CD4-positive, alpha-beta T cell (primary cell): ENCODE data around the gene PTPRT. TPM values are rescaled to one million over a fixed set of nuclear protein-coding genes. Genes with fewer than 3 reads are reported as not detected.
"Not testable (repeated sequence)": the region's sequence is repeated elsewhere in the genome, so short reads cannot be mapped to it uniquely, and the experiment has no call there.

ENCODE experiments used
- ATAC-seq: fragments of 200-7000 bp; cut with Tn5 transposase; one replicate; pipeline ENCODE4 v1.10.0; 2022; ENCODE audit warnings: mild to moderate bottlenecking; ENCODE audit not compliant: poor library complexity
- CTCF ChIA-PET: fragments of 350-600 bp; sonication (Branson Sonifier 250); formaldehyde crosslinking; loops from one replicate; lab custom pipeline; 2021; ENCODE audit warnings: antibody characterized with exemption, inconsistent platforms; lab: Charles Lee
- POLR2A ChIA-PET: fragments of 350-600 bp; sonication (Branson Sonifier 250); formaldehyde crosslinking; loops from one replicate; lab custom pipeline; 2021; ENCODE audit warnings: antibody characterized with exemption, inconsistent platforms; lab: Charles Lee
- DNase-seq, 14 experiments: peaks; one replicate each; pipeline ENCODE4 v3.0.0-alpha.2; 2013 to 2020; ENCODE audit warnings: mixed read lengths in 2 of 14
- H3K27ac ChIP-seq, 2 donors: one replicate each; pipeline versions ENCODE4 v1.5.1 to v1.7.0; 2013; ENCODE audit warnings: low read length in 2 of 2, low read depth in 1 of 2, mild to moderate bottlenecking in 1 of 2
- H3K27me3 ChIP-seq, 2 experiments: 1 replicate in 1 of 2; 2 replicates in 1 of 2; pipeline versions ENCODE4 v1.6.1 to v1.7.0; 2013; ENCODE audit warnings: low read length in 2 of 2, control low read depth in 1 of 2, mild to moderate bottlenecking in 1 of 2, moderate library complexity in 1 of 2; ENCODE audit not compliant: insufficient read depth in 2 of 2, control insufficient read depth in 1 of 2
- H3K36me3 ChIP-seq: one replicate; pipeline ENCODE4 v1.6.1; 2013; ENCODE audit warnings: low read length, control low read depth; ENCODE audit not compliant: insufficient read depth
- H3K4me1 ChIP-seq: one replicate; pipeline ENCODE4 v1.6.1; 2013; ENCODE audit warnings: low read length, control low read depth; ENCODE audit not compliant: insufficient read depth
- H3K4me3 ChIP-seq: one replicate; pipeline ENCODE4 v1.5.1; 2013; ENCODE audit warnings: mild to moderate bottlenecking, low read length, moderate library complexity
- H3K9me3 ChIP-seq, 2 experiments: 1 replicate in 1 of 2; 2 replicates in 1 of 2; pipeline versions ENCODE4 v1.6.1 to v1.7.0; 2013; ENCODE audit warnings: low read length in 2 of 2, mild to moderate bottlenecking in 2 of 2, control low read depth in 1 of 2, moderate library complexity in 1 of 2; ENCODE audit not compliant: control insufficient read depth in 1 of 2, insufficient read depth in 1 of 2
- H3K27ac Mint-ChIP-seq: one replicate; pipeline ENCODE4 v1.8.0; 2020; ENCODE audit warnings: mixed read lengths
- H3K27me3 Mint-ChIP-seq: one replicate; pipeline ENCODE4 v1.8.0; 2021; ENCODE audit warnings: mixed read lengths
- H3K36me3 Mint-ChIP-seq: one replicate; pipeline ENCODE4 v1.8.0; 2021; ENCODE audit warnings: low read depth, mixed read lengths
- H3K4me1 Mint-ChIP-seq: one replicate; pipeline ENCODE4 v1.8.0; 2021; ENCODE audit warnings: low read depth, mixed read lengths
- H3K4me3 Mint-ChIP-seq: one replicate; pipeline ENCODE4 v1.8.0; 2020; ENCODE audit warnings: mild to moderate bottlenecking, mixed read lengths
- H3K9me3 Mint-ChIP-seq: one replicate; pipeline ENCODE4 v1.8.0; 2020; ENCODE audit warnings: mixed read lengths
- intact Hi-C, 2 experiments: fragments of 100-400 bp; cut with DNase I in 1 of 2; cut with micrococcal nuclease in 1 of 2; formaldehyde crosslinking; loops; one replicate each; pipeline versions ENCODE4 v1.15.1 to v1.9.0; 2023 to 2025; cut with DNase I, micrococcal nuclease
- total RNA-seq, 174 experiments: library from RNA in 2 of 174; stranded (reverse) in 2 of 174; gene quantifications; one replicate each; pipeline ENCODE4 v1.2.3 and lab custom pipeline; 2021 to 2026
- TF ChIP-seq, protein P1 (sequence below): fragments of 200-600 bp; IDR thresholded peaks from one replicate; pipeline ENCODE4 v1.8.0; 2022; ENCODE audit warnings: antibody characterized with exemption, mild to moderate bottlenecking

PTPRT gene
- total RNA-seq, 2 experiments from 2014 or later, result not detected

DNA sequence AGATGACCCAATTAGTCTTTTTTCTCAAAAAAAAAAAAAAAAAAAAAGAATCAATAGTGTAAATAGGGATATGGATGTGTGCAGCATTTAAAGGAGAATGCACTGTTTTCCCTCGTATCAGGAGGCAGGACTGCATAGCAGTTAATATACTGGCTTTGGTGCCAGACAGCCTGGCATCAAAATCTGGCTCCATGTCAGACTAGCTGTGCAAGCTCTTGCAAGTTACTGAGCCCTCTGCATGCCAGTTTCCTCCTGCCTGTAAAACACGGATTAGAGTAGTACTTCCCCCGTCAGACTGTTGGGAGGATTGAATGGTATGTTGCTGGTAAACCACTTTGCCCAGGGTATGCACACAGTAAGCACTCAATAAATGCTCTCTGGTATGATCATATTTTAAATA, 977.3 kb downstream of the PTPRT start:
- ATAC-seq (no peak), DNase-seq (no peak)
- Histone ChIP-seq H3K4me1 (no peaks in the 10 kb centered on the region), H3K4me3 (no peak overlapping the region), H3K36me3 (no peaks in the 10 kb centered on the region), H3K9me3 (peaks cover 0 to 4% of the 10 kb centered on the region in 2 experiments), H3K27ac (no peak overlapping the region), H3K27me3 (no peaks in the 10 kb centered on the region)
- intact Hi-C loops, result no loop called here
- H3K4me1 Mint-ChIP-seq, result no peaks in the 10 kb centered on the region
- ChIA-PET POLR2A (no interaction called here), CTCF (no interaction called here)
- H3K27ac Mint-ChIP-seq, result no peak overlapping the region
- peaks cover 2% of the 10 kb centered on the region for H3K9me3 Mint-ChIP-seq
- H3K4me3 Mint-ChIP-seq, result no peak overlapping the region
- no peaks in the 10 kb centered on the region for H3K27me3 Mint-ChIP-seq
- no peaks in the 10 kb centered on the region for H3K36me3 Mint-ChIP-seq
- TF ChIP-seq, protein P1, sequence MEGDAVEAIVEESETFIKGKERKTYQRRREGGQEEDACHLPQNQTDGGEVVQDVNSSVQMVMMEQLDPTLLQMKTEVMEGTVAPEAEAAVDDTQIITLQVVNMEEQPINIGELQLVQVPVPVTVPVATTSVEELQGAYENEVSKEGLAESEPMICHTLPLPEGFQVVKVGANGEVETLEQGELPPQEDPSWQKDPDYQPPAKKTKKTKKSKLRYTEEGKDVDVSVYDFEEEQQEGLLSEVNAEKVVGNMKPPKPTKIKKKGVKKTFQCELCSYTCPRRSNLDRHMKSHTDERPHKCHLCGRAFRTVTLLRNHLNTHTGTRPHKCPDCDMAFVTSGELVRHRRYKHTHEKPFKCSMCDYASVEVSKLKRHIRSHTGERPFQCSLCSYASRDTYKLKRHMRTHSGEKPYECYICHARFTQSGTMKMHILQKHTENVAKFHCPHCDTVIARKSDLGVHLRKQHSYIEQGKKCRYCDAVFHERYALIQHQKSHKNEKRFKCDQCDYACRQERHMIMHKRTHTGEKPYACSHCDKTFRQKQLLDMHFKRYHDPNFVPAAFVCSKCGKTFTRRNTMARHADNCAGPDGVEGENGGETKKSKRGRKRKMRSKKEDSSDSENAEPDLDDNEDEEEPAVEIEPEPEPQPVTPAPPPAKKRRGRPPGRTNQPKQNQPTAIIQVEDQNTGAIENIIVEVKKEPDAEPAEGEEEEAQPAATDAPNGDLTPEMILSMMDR, result no peak

DNA sequence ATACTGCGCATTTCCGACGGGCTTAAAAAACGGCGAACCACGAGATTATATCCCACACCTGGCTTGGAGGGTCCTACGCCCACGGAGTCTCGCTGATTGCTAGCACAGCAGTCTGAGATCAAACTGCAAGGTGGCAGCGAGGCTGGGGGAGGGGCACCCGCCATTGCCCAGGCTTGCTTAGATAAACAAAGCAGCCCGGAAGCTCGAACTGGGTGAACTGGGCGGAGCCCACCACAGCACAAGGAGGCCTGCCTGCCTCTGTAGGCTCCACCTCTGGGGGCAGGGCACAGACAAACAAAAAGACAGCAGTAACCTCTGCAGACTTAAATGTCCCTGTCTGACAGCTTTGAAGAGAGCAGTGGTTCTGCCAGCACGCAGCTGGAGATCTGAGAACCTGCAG, 983.1 kb downstream of the PTPRT start:
- H3K27ac Mint-ChIP-seq, intact Hi-C loops, H3K27me3 ChIP-seq, H3K27ac ChIP-seq, DNase-seq, H3K9me3 ChIP-seq, POLR2A ChIA-PET, H3K36me3 ChIP-seq, CTCF ChIA-PET, H3K27me3 Mint-ChIP-seq, H3K9me3 Mint-ChIP-seq, H3K4me1 ChIP-seq, H3K36me3 Mint-ChIP-seq, H3K4me3 ChIP-seq, ATAC-seq, H3K4me3 Mint-ChIP-seq, H3K4me1 Mint-ChIP-seq: not testable (repeated sequence)

DNA sequence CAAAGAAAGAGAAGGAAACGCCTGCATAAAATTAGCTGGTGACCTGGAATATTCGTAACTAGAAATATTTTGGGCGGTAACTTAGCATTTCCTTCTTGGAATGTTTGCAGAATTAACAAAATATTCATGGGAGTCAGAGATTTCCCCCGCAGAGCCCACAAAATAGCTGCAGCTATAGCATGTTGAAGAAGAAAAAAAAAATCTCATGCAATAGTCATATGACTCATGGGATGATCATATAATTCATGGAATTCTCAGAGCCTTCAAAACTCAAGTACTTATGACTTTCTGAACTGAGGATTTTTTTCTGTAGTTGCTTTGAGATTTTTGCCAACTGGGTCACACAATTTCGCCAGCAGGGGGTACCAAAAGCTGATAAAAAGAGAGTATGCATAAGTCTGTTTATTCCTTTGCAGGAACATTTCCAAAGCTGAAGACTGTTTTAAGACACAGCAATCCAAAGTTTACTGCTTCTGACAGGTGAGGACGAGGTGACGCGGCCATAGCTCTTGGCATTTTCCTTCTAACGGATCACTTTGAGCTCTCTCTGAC, 985.5 kb downstream of the PTPRT start:
- ChIA-PET POLR2A (no interaction called here), CTCF (no interaction called here)
- intact Hi-C loops, result no loop called here
- peaks cover 0 to under 1% of the 10 kb centered on the region in 2 experiments for H3K9me3 ChIP-seq
- no peaks in the 10 kb centered on the region for H3K4me1 ChIP-seq
- H3K4me1 Mint-ChIP-seq, result no peaks in the 10 kb centered on the region
- ATAC-seq (no peak), DNase-seq (no peak)
- H3K27me3 Mint-ChIP-seq, result no peaks in the 10 kb centered on the region
- no peaks in the 10 kb centered on the region for H3K36me3 ChIP-seq
- H3K4me3 Mint-ChIP-seq, result no peak overlapping the region
- no peak overlapping the region for H3K27ac Mint-ChIP-seq
- peaks cover 5% of the 10 kb centered on the region for H3K9me3 Mint-ChIP-seq
- H3K4me3 ChIP-seq, result no peak overlapping the region
- no peaks in the 10 kb centered on the region for H3K36me3 Mint-ChIP-seq
- TF ChIP-seq, protein P1, result no peak
- H3K27me3 ChIP-seq, result no peaks in the 10 kb centered on the region
- no peak overlapping the region for H3K27ac ChIP-seq

DNA sequence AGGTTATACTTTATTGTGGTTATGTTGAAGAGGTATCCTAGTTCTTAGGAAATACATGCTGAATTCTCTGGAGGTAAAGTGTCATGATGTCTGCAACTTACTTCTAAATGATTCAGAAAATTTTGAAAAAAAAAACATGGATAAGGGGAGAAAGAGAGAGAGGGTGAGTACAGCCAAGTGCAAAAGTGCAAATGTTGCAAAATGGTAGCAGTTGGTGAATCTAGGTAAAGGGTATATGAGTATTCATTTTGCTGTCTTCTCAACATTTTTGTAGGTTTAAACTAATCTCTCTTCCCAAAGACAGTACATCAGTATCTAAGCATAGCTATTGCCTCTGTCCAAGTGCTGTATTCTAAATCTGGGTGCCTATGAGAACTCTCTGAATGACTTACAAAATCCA, 992.1 kb downstream of the PTPRT start:
- H3K36me3 ChIP-seq, result no peaks in the 10 kb centered on the region
- intact Hi-C loops, result no loop called here
- CTCF ChIA-PET, result no interaction called here
- Mint-ChIP-seq H3K27ac (no peak overlapping the region), H3K27me3 (no peaks in the 10 kb centered on the region), H3K4me1 (no peaks in the 10 kb centered on the region), H3K4me3 (no peak overlapping the region), H3K36me3 (no peaks in the 10 kb centered on the region), H3K9me3 (no peaks in the 10 kb centered on the region)
- DNase-seq (no peak), ATAC-seq (no peak)
- H3K4me3 ChIP-seq, result no peak overlapping the region
- H3K9me3 ChIP-seq, result peaks cover 0 to 4% of the 10 kb centered on the region in 2 experiments
- H3K27me3 ChIP-seq, result no peaks in the 10 kb centered on the region
- POLR2A ChIA-PET, result no interaction called here
- no peaks in the 10 kb centered on the region for H3K4me1 ChIP-seq
- TF ChIP-seq, protein P1, result no peak
- H3K27ac ChIP-seq, result no peak overlapping the region
